Measurements from ENCODE around the gene C1orf94.

Gene C1orf94

DNA sequence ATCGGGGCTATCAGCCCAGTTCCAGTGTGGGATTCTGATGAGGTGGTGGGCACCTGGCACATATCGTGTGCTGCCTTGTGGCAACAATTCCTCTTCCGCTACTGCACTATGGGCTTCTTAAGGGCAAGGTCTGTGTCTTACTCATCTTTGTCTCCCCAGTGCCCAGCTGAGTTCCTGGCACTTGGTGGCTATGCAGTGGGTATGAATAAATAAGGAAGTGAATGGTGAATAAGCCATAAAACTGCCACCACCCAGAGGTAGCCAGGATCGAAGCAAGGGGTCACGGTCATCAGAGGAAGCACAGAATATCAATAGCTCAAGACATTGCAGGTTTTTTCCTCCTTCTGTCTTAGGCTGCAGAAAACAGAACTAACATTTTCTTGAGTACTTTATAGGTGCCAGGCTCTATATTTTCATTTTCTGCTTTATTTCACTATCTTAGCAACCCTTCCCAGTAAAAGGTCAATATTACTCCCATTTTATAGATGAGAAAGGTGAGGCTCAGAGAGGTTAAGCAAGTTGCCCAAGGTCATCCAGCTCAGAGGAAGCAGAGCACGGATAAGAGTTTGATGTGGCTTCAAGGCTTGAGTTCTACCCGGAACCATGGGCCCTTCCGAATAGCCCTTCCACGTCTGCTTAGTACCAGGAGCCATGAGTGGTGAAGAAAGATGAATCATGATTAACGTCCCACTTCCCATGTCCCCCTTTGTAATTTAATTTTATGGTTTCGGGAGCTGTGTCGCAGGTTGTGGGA, 10.2 kb downstream of the C1orf94 start:
- no peaks in the 10 kb centered on the region for H3K27me3 ChIP-seq (ENCODE audit: low read depth, low read length)
- no peak overlapping the region for H3K9ac ChIP-seq (ENCODE audit: low read length)
- H3K27ac ChIP-seq (ENCODE audit: low read length) = no peak overlapping the region
- H3K79me2 ChIP-seq (ENCODE audit: low read length) = no peaks in the 10 kb centered on the region
- no peaks in the 10 kb centered on the region for H3K36me3 ChIP-seq (replicated peaks; ENCODE audit: low read depth, low read length)
- H4K20me1 ChIP-seq (ENCODE audit: insufficient read depth, low read length) = no peaks in the 10 kb centered on the region
- no peak overlapping the region for H3K4me3 ChIP-seq (ENCODE audit: low read length)
- peaks cover 14% of the 10 kb centered on the region for H3K4me1 ChIP-seq (ENCODE audit: low read length)
- no peaks in the 10 kb centered on the region for H3K9me3 ChIP-seq (ENCODE audit: insufficient read depth, low read length)
- no peak overlapping the region for H3K4me2 ChIP-seq (ENCODE audit: low read length)
- H2AFZ ChIP-seq (ENCODE audit: low read depth, low read length) = no peak overlapping the region
- no peak for TF ChIP-seq EZH2phosphoT487 (IDR thresholded peaks at IDR 0.05; ENCODE audit: low read depth)
- TF ChIP-seq CTCF (IDR thresholded peaks at IDR 0.05; ENCODE audit: low read depth, low read length) = no peak

DNA sequence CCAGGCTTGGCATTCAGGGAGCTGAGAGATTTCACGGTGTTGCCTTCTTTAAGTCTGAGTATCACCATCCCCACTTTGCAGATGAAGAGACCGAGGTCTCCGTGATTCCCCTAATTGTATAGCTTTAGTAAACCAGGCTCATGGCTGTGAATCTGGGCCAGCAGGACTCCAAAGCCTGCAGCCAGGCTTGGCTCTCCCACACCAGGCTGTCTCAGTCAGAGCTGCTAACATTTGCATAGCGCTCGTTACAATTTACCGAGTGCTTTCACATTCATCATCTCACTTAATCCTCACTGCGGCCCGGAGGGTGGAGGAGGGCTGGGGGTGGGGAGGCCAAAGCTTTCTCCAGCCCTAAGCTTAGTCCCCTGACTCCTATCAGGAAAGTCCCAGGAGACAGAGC, 11.7 kb downstream of the C1orf94 start:
- H3K79me2 ChIP-seq (ENCODE audit: low read length) = no peaks in the 10 kb centered on the region
- no peaks in the 10 kb centered on the region for H3K27me3 ChIP-seq (ENCODE audit: low read depth, low read length)
- H3K9me3 ChIP-seq (ENCODE audit: insufficient read depth, low read length) = no peaks in the 10 kb centered on the region
- 0 out of 2 replicates have a peak overlapping the region, but pooled peaks have one; percentile 16 for H3K9ac ChIP-seq (ENCODE audit: low read length)
- H4K20me1 ChIP-seq (ENCODE audit: insufficient read depth, low read length) = no peaks in the 10 kb centered on the region
- no peak for TF ChIP-seq CTCF (IDR thresholded peaks at IDR 0.05; ENCODE audit: low read depth, low read length)
- TF ChIP-seq EZH2phosphoT487 (IDR thresholded peaks at IDR 0.05; ENCODE audit: low read depth) = no peak
- peak overlapping the region; percentile 88 for H3K4me2 ChIP-seq (ENCODE audit: low read length)
- peaks cover 14% of the 10 kb centered on the region for H3K4me1 ChIP-seq (ENCODE audit: low read length)
- H3K4me3 ChIP-seq (ENCODE audit: low read length) = peak overlapping the region; percentile 69
- H3K27ac ChIP-seq (ENCODE audit: low read length) = no peak overlapping the region
- H2AFZ ChIP-seq (ENCODE audit: low read depth, low read length) = peak overlapping the region; percentile 64; the same call in 1 of the 2 replicates
- H3K36me3 ChIP-seq (replicated peaks; ENCODE audit: low read depth, low read length) = no peaks in the 10 kb centered on the region

GRCh38 chr1:34188985-34189384, 12.3 kb downstream of the C1orf94 start:
- Histone ChIP-seq H3K27ac (ENCODE audit: low read length) (no peak overlapping the region), H2AFZ (ENCODE audit: low read depth, low read length) (peak overlapping the region; percentile 64; the same call in 1 of the 2 replicates), H3K4me2 (ENCODE audit: low read length) (peak overlapping the region; percentile 88), H3K36me3 (replicated peaks; ENCODE audit: low read depth, low read length) (no peaks in the 10 kb centered on the region), H3K4me3 (ENCODE audit: low read length) (peak overlapping the region; percentile 69), H3K4me1 (ENCODE audit: low read length) (peaks cover 14% of the 10 kb centered on the region), H3K9ac (ENCODE audit: low read length) (0 out of 2 replicates have a peak overlapping the region, but pooled peaks have one; percentile 16), H4K20me1 (ENCODE audit: insufficient read depth, low read length) (no peaks in the 10 kb centered on the region), H3K9me3 (ENCODE audit: insufficient read depth, low read length) (no peaks in the 10 kb centered on the region), H3K79me2 (ENCODE audit: low read length) (no peaks in the 10 kb centered on the region), H3K27me3 (ENCODE audit: low read depth, low read length) (no peaks in the 10 kb centered on the region)
- TF ChIP-seq EZH2phosphoT487 (IDR thresholded peaks at IDR 0.05; ENCODE audit: low read depth) = no peak
- TF ChIP-seq CTCF (IDR thresholded peaks at IDR 0.05; ENCODE audit: low read depth, low read length) = no peak

DNA sequence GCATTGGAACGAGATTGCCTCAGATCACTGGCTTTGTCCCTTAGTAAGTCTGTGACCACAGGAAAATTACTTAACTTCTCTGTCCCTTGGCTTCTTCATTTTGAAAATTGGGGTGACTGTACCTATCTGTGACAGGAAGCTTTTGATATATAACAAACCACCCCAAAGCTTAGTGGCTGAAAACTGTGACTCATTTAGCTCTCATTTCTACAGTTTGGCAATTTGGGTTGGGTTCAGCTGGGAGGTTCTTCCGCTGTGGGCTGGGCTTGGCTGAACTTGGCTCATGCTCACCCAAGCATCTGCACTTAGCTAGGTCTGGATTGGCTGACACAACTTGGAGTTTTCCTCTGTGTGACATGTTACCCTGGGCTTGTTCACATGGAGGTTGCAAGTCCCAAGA, 14.0 kb downstream of the C1orf94 start:
- Histone ChIP-seq H3K9me3 (ENCODE audit: insufficient read depth, low read length) (no peaks in the 10 kb centered on the region), H3K9ac (ENCODE audit: low read length) (no peak overlapping the region), H3K4me2 (ENCODE audit: low read length) (no peak overlapping the region), H4K20me1 (ENCODE audit: insufficient read depth, low read length) (no peaks in the 10 kb centered on the region), H3K4me1 (ENCODE audit: low read length) (peaks cover 14% of the 10 kb centered on the region), H3K36me3 (replicated peaks; ENCODE audit: low read depth, low read length) (no peaks in the 10 kb centered on the region), H3K27me3 (ENCODE audit: low read depth, low read length) (no peaks in the 10 kb centered on the region), H3K4me3 (ENCODE audit: low read length) (no peak overlapping the region), H2AFZ (ENCODE audit: low read depth, low read length) (no peak overlapping the region), H3K79me2 (ENCODE audit: low read length) (no peaks in the 10 kb centered on the region), H3K27ac (ENCODE audit: low read length) (no peak overlapping the region)
- no peak for TF ChIP-seq CTCF (IDR thresholded peaks at IDR 0.05; ENCODE audit: low read depth, low read length)
- no peak for TF ChIP-seq EZH2phosphoT487 (IDR thresholded peaks at IDR 0.05; ENCODE audit: low read depth)

Data from OCI-LY3 (cell line).